NCI-H1092 (cell line): ENCODE results near the gene MLST8.
A peak's percentile ranks its signal among the peaks of the same experiment; 100 is the strongest.
"Not testable (repeated sequence)": the region's sequence is repeated elsewhere in the genome, so short reads cannot be mapped to it uniquely, and the experiment has no call there.

Experiments
- DNase-seq: peaks from one replicate; lab custom pipeline; 2025; lab: John Stamatoyannopoulos, UW

Gene MLST8

GRCh38 chr16:2246301-2246885 lies 41.1 kb downstream of the MLST8 start:
- no peak for DNase-seq

GRCh38 chr16:2250652-2251295 lies 45.5 kb downstream of the MLST8 start:
- no peak for DNase-seq

- DNase-seq, result peak; percentile 92
Measured at GRCh38 chr16:2251296-2252111, 46.2 kb downstream of the MLST8 start, which contains the start of gene ECI1. Gene ECI1, minus strand, starts transcription at chr16:2251587. Its CDS starts 21 bp downstream, at chr16:2251566.

- DNase-seq, result no peak
Measured at GRCh38 chr16:2252806-2253148, 47.5 kb downstream of the MLST8 start.

GRCh38 chr16:2253293-2253692 lies 48.0 kb downstream of the MLST8 start:
- DNase-seq, result no peak

- no peak for DNase-seq
Measured at GRCh38 chr16:2256531-2257140, 51.4 kb downstream of the MLST8 start.

- no peak for DNase-seq
Measured at GRCh38 chr16:2257726-2258125, 52.5 kb downstream of the MLST8 start.

GRCh38 chr16:2258530-2258929 lies 53.3 kb downstream of the MLST8 start:
- DNase-seq, result not testable (repeated sequence)
